HepG2 (cell line): ENCODE measurements around the gene DENND10. TPM values are rescaled to one million over a fixed set of nuclear protein-coding genes. Genes with fewer than 3 reads are reported as not detected.
A peak's percentile ranks its signal among the peaks of the same experiment; 100 is the strongest.

Experiments used
- CENPT ChIP-seq: sonication (generic); formaldehyde crosslinking; IDR thresholded peaks from 2 replicates; pipeline ENCODE4 v1.8.0; 2022; ENCODE audit warnings: low read depth, mild to moderate bottlenecking, moderate library complexity, missing genetic modification reagents
- CREM ChIP-seq, 2 experiments: sonication (generic) in 1 of 2; formaldehyde crosslinking in 1 of 2; IDR thresholded peaks; 2 replicates each; pipeline versions ENCODE4 v1.4.0 to v1.6.1; 2016 to 2020; ENCODE audit warnings: antibody characterized with exemption in 1 of 2, mild to moderate bottlenecking in 1 of 2, missing genetic modification reagents in 1 of 2
- FOXJ3 ChIP-seq: sonication (generic); formaldehyde crosslinking; IDR thresholded peaks from 2 replicates; pipeline ENCODE4 v1.4.0; 2020; ENCODE audit warnings: missing genetic modification reagents, mild to moderate bottlenecking, borderline replicate concordance
- HOXA5 ChIP-seq: sonication (generic); formaldehyde crosslinking; IDR thresholded peaks from 2 replicates; pipeline ENCODE4 v1.4.0; 2020; ENCODE audit warnings: missing genetic modification reagents
- IKZF1 ChIP-seq: fragments of 450-650 bp; IDR thresholded peaks from 2 replicates; pipeline ENCODE4 v1.7.1; 2016
- KAT7 ChIP-seq: IDR thresholded peaks from 2 replicates; pipeline ENCODE4 v1.6.1; 2018; ENCODE audit warnings: borderline replicate concordance, missing compliant biosample characterization
- KDM1A ChIP-seq: IDR thresholded peaks from 2 replicates; pipeline ENCODE4 v1.6.1; 2016; ENCODE audit warnings: missing compliant biosample characterization
- RARA ChIP-seq: IDR thresholded peaks from 2 replicates; pipeline ENCODE4 v1.6.1; 2016; ENCODE audit warnings: missing genetic modification reagents, missing compliant biosample characterization
- SIN3A ChIP-seq: IDR thresholded peaks from 2 replicates; pipeline ENCODE4 v1.6.1; 2011; ENCODE audit warnings: low read depth, mild to moderate bottlenecking, control low read depth, low read length, borderline replicate concordance
- TIGD3 ChIP-seq: sonication (generic); formaldehyde crosslinking; IDR thresholded peaks from 2 replicates; pipeline ENCODE4 v1.5.1; 2020; ENCODE audit warnings: mild to moderate bottlenecking, missing genetic modification reagents, borderline replicate concordance
- U2AF2 ChIP-seq: fragments of 200-400 bp; formaldehyde crosslinking; IDR thresholded peaks from 2 replicates; pipeline ENCODE4 v1.6.1; 2017; ENCODE audit warnings: low read depth, mild to moderate bottlenecking, low read length
- ZBTB10 ChIP-seq: sonication (generic); formaldehyde crosslinking; IDR thresholded peaks from 2 replicates; pipeline ENCODE4 v1.4.0; 2020; ENCODE audit warnings: missing genetic modification reagents, borderline replicate concordance
- ZKSCAN5 ChIP-seq: sonication (generic); formaldehyde crosslinking; IDR thresholded peaks from 2 replicates; pipeline ENCODE4 v1.5.1; 2020; ENCODE audit warnings: mild to moderate bottlenecking, missing genetic modification reagents
- ZNF224 ChIP-seq: sonication (generic); formaldehyde crosslinking; IDR thresholded peaks from 2 replicates; pipeline ENCODE4 v1.5.0; 2020; ENCODE audit warnings: mild to moderate bottlenecking, missing genetic modification reagents
- ZNF563 ChIP-seq: sonication (generic); formaldehyde crosslinking; IDR thresholded peaks from 2 replicates; pipeline ENCODE4 v1.8.0; 2022; ENCODE audit warnings: mild to moderate bottlenecking, moderate library complexity, missing genetic modification reagents
- ZNF619 ChIP-seq: sonication (generic); formaldehyde crosslinking; IDR thresholded peaks from 2 replicates; pipeline ENCODE4 v1.4.0; 2020; ENCODE audit warnings: mild to moderate bottlenecking, missing genetic modification reagents
- polyA plus RNA-seq, 8 experiments: library from polyadenylated mRNA; depleted of rRNA in 3 of 8; stranded (reverse) in 7 of 8; unstranded in 1 of 8; fragments of >200 nt; fragmentation: Illumina TruSeq in 4 of 8; extraction: Trizol in 4 of 8; gene quantifications; 2 replicates each; pipeline versions ENCODE4 v1.2.1 to v1.2.3, GENCODE V29; 2011 to 2016; ENCODE audit warnings: low read depth in 4 of 8, missing spikeins in 1 of 8, mixed read lengths in 1 of 8; ENCODE audit not compliant: insufficient read depth in 1 of 8
- total RNA-seq, 5 experiments: library from RNA; depleted of rRNA; stranded (reverse); fragments of >200 nt; fragmentation: Illumina TruSeq; extraction: Trizol; gene quantifications; 2 replicates each; pipeline ENCODE4 v1.2.3, GENCODE V29; 2016; ENCODE audit warnings: low read depth in 1 of 5
- TF ChIP-seq, protein P1 (sequence below): sonication (generic); formaldehyde crosslinking; IDR thresholded peaks from 2 replicates; pipeline ENCODE4 v1.4.0; 2020; ENCODE audit warnings: mild to moderate bottlenecking, low read depth, missing genetic modification reagents
- TF ChIP-seq, protein P2 (sequence below): sonication (generic); formaldehyde crosslinking; IDR thresholded peaks from 2 replicates; pipeline ENCODE4 v1.4.0; 2020; ENCODE audit warnings: low read depth, mild to moderate bottlenecking, missing genetic modification reagents
- TF ChIP-seq, protein P3 (sequence below): sonication (generic); formaldehyde crosslinking; IDR thresholded peaks from 2 replicates; pipeline ENCODE4 v1.4.0; 2020; ENCODE audit warnings: mild to moderate bottlenecking, low read depth, missing genetic modification reagents

Gene DENND10
- total and polyA plus RNA-seq, 2 of the 13 experiments (the other 11 are each of a cell fraction or from before 2014, with no cell fraction given): 43.7 to 78.8 TPM

- no peak for TF ChIP-seq ZBTB10 (CRISPR knock-in tag)
- 0 out of 2 replicates have a peak, but pooled peaks have one; percentile 17 for TF ChIP-seq SIN3A
- TF ChIP-seq RARA (CRISPR knock-in tag): 0 out of 2 replicates have a peak, but pooled peaks have one; percentile 16
- no peak for TF ChIP-seq TIGD3 (CRISPR knock-in tag)
- no peak for TF ChIP-seq HOXA5
- TF ChIP-seq ZKSCAN5: no peak
- TF ChIP-seq IKZF1: no peak
- 0 out of 2 replicates have a peak, but pooled peaks have one; percentile 12 for TF ChIP-seq ZNF224
- TF ChIP-seq, protein P1, sequence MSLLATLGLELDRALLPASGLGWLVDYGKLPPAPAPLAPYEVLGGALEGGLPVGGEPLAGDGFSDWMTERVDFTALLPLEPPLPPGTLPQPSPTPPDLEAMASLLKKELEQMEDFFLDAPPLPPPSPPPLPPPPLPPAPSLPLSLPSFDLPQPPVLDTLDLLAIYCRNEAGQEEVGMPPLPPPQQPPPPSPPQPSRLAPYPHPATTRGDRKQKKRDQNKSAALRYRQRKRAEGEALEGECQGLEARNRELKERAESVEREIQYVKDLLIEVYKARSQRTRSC (CRISPR knock-in tag): 0 out of 2 replicates have a peak, but pooled peaks have one; percentile 25
- TF ChIP-seq U2AF2: 0 out of 2 replicates have a peak, but pooled peaks have one; percentile 29
- 0 out of 2 replicates have a peak, but pooled peaks have one; percentile 42 for TF ChIP-seq KDM1A (CRISPR knock-in tag)
- no peak for TF ChIP-seq ZNF619 (CRISPR knock-in tag)
- no peak for TF ChIP-seq KAT7 (CRISPR knock-in tag)
- TF ChIP-seq, protein P2, sequence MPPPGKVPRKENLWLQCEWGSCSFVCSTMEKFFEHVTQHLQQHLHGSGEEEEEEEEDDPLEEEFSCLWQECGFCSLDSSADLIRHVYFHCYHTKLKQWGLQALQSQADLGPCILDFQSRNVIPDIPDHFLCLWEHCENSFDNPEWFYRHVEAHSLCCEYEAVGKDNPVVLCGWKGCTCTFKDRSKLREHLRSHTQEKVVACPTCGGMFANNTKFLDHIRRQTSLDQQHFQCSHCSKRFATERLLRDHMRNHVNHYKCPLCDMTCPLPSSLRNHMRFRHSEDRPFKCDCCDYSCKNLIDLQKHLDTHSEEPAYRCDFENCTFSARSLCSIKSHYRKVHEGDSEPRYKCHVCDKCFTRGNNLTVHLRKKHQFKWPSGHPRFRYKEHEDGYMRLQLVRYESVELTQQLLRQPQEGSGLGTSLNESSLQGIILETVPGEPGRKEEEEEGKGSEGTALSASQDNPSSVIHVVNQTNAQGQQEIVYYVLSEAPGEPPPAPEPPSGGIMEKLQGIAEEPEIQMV (CRISPR knock-in tag): no peak
- TF ChIP-seq ZNF563 (CRISPR knock-in tag): no peak; the same call in 1 of the 2 replicates
- TF ChIP-seq CREM (IDR thresholded peaks at IDR 0.05): peak; percentile 32
- no peak for TF ChIP-seq CREM (CRISPR knock-in tag; IDR thresholded peaks at IDR 0.05)
- TF ChIP-seq, protein P3, sequence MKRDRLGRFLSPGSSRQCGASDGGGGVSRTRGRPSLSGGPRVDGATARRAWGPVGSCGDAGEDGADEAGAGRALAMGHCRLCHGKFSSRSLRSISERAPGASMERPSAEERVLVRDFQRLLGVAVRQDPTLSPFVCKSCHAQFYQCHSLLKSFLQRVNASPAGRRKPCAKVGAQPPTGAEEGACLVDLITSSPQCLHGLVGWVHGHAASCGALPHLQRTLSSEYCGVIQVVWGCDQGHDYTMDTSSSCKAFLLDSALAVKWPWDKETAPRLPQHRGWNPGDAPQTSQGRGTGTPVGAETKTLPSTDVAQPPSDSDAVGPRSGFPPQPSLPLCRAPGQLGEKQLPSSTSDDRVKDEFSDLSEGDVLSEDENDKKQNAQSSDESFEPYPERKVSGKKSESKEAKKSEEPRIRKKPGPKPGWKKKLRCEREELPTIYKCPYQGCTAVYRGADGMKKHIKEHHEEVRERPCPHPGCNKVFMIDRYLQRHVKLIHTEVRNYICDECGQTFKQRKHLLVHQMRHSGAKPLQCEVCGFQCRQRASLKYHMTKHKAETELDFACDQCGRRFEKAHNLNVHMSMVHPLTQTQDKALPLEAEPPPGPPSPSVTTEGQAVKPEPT: no peak
- TF ChIP-seq FOXJ3 (CRISPR knock-in tag): peak; percentile 49; the same call in 1 of the 2 replicates
- TF ChIP-seq CENPT (CRISPR knock-in tag): no peak
- TF ChIP-seq, all 625 proteins: peak for 71
These were observed 73.9 kb downstream of the DENND10 start (continued) for GRCh38 chr10:119177708-119178371.
